Transverse colon (tissue), 4 donors: ENCODE data around the gene FSTL1. TPM values are rescaled to one million over a fixed set of nuclear protein-coding genes. Genes with fewer than 3 reads are reported as not detected.

Source experiments
- DNase-seq: peaks from one replicate; pipeline ENCODE4 v3.0.0-alpha.2; 2019
- H3K27ac ChIP-seq, 4 donors: fragments of 200-600 bp; sonication (generic); 2 replicates each; pipeline ENCODE4 v1.5.1; 2016 to 2018; ENCODE audit warnings: inconsistent platforms in 4 of 4
- H3K27me3 ChIP-seq: fragments of 200-600 bp; sonication (generic); 2 replicates; pipeline ENCODE4 v1.5.1; 2017; ENCODE audit warnings: inconsistent platforms
- H3K36me3 ChIP-seq, 4 donors: fragments of 200-600 bp; sonication (generic); 2 replicates each; pipeline ENCODE4 v1.5.1; 2017 to 2019; ENCODE audit warnings: inconsistent platforms in 4 of 4
- H3K4me1 ChIP-seq, 4 donors: fragments of 200-600 bp; sonication (generic); 2 replicates each; pipeline ENCODE4 v1.5.1; 2017 to 2020; ENCODE audit warnings: inconsistent platforms in 4 of 4
- H3K4me3 ChIP-seq, 4 donors: fragments of 200-600 bp; sonication (generic); 1 replicate in 1 of 4; 2 replicates in 3 of 4; pipeline versions ENCODE4 v1.5.1 to v1.6.1; 2017 to 2019; ENCODE audit warnings: inconsistent platforms in 4 of 4
- H3K9me3 ChIP-seq, 2 donors: fragments of 200-600 bp; sonication (generic); 2 replicates each; pipeline ENCODE4 v1.5.1; 2017 to 2019; ENCODE audit warnings: inconsistent platforms in 2 of 2
- CTCF ChIP-seq, 5 experiments: fragments of 200-600 bp in 3 of 5; fragments of 450-650 bp in 2 of 5; sonication (generic) in 3 of 5; IDR thresholded peaks; 1 replicate in 2 of 5; 2 replicates in 3 of 5; pipeline ENCODE4 v1.5.1; 2016 to 2017; ENCODE audit warnings: antibody characterized with exemption in 5 of 5, inconsistent platforms in 3 of 5, mild to moderate bottlenecking in 2 of 5, moderate library complexity in 1 of 5
- EP300 ChIP-seq: sonication (generic); formaldehyde crosslinking; IDR thresholded peaks from one replicate; pipeline ENCODE4 v1.6.1; 2017; ENCODE audit warnings: antibody characterized with exemption, low read depth
- POLR2A ChIP-seq: fragments of 450-650 bp; IDR thresholded peaks from one replicate; pipeline ENCODE4 v1.6.1; 2016; ENCODE audit warnings: antibody characterized with exemption, mild to moderate bottlenecking, moderate library complexity
- POLR2AphosphoS5 ChIP-seq, 3 donors: sonication (generic); formaldehyde crosslinking; IDR thresholded peaks; one replicate each; pipeline ENCODE4 v1.6.1; 2016; ENCODE audit warnings: antibody characterized with exemption in 3 of 3
- WGBS, 2 donors: methylation state at CpG; one replicate each; pipeline ENCODE4 v1.1.5; 2018; ENCODE audit warnings: low coverage in 1 of 2; 5-methylcytosine and 5-hydroxymethylcytosine counted together
- in situ Hi-C, 4 donors: fragments of 200-750 bp; cut with MboI; loops; one replicate each; pipeline versions ENCODE4 v1.15.0 to v1.15.1; 2017; ENCODE audit warnings: low sequenced_read_pairs in 3 of 4, low pct_ligation_motif_present in 1 of 4, low pct_unique_long_range_greater_than_20kb in 1 of 4
- intact Hi-C: fragments of 100-400 bp; cut with DNase I; formaldehyde crosslinking; loops from one replicate; pipeline ENCODE4 v1.15.1; 2023; ENCODE audit warnings: low total_unique reads
- total RNA-seq, 4 donors: library from RNA; depleted of rRNA; stranded (reverse); fragments of >200 nt; gene quantifications; one replicate each; pipeline ENCODE4 v1.1.0, GENCODE V29; 2016

Gene FSTL1
- total RNA-seq, 4 donors from 2014 or later = 81.2 to 106 (median 91.8) TPM

- peaks cover 0 to 19% (median 3%) of the 10 kb centered on the region in 4 donors for H3K4me1 ChIP-seq
- H3K27me3 ChIP-seq = no peaks in the 10 kb centered on the region
- DNase-seq = no peak
- no peaks in the 10 kb centered on the region for H3K9me3 ChIP-seq
- no peaks in the 10 kb centered on the region for H3K36me3 ChIP-seq
- in situ Hi-C loops = no loop called here
- 78 to 79% methylated on average over 3 of the region's 3 CpGs for WGBS, 2 donors
- intact Hi-C loops = no loop called here
- no peak for TF ChIP-seq POLR2A
- TF ChIP-seq EP300 = no peak
- TF ChIP-seq CTCF (IDR thresholded peaks at IDR 0.05) = no peak
- TF ChIP-seq POLR2AphosphoS5 (IDR thresholded peaks at IDR 0.05) = no peak
- no peak overlapping the region for H3K4me3 ChIP-seq
- H3K27ac ChIP-seq = peak overlapping the region; percentile 3 to 69 (median 48)
Observed at GRCh38 chr3:120496278-120497002, 45.6 kb upstream of the FSTL1 start.

- peak overlapping the region in 3 of 4 donors; percentile 48 to 69 (median 48) for H3K27ac ChIP-seq
- DNase-seq = no peak
- no peaks in the 10 kb centered on the region for H3K9me3 ChIP-seq
- intact Hi-C loops = no loop called here
- in situ Hi-C loops = no loop called here
- peaks cover 0 to 19% (median 3%) of the 10 kb centered on the region in 4 donors for H3K4me1 ChIP-seq
- no peak overlapping the region for H3K4me3 ChIP-seq
- WGBS, 2 donors = 86 to 88% methylated on average over 2 of the region's 2 CpGs
- H3K36me3 ChIP-seq = no peaks in the 10 kb centered on the region
- TF ChIP-seq POLR2A (no peak), EP300 (no peak), POLR2AphosphoS5 (IDR thresholded peaks at IDR 0.05) (no peak), CTCF (IDR thresholded peaks at IDR 0.05) (no peak)
- no peaks in the 10 kb centered on the region for H3K27me3 ChIP-seq
Observed at GRCh38 chr3:120495809-120496208, 45.0 kb upstream of the FSTL1 start.

- intact Hi-C loops (no loop called here), in situ Hi-C loops (no loop called here)
- WGBS, 2 donors = 53 to 68% methylated on average over 5 of the region's 5 CpGs
- no peak for DNase-seq
- Histone ChIP-seq H3K4me1 (peaks cover 0 to 1% (median 0%) of the 10 kb centered on the region in 4 donors), H3K9me3 (no peaks in the 10 kb centered on the region), H3K36me3 (no peaks in the 10 kb centered on the region), H3K4me3 (no peak overlapping the region), H3K27me3 (no peaks in the 10 kb centered on the region), H3K27ac (no peak overlapping the region)
- no peak for TF ChIP-seq POLR2AphosphoS5 (IDR thresholded peaks at IDR 0.05)
- TF ChIP-seq EP300 = no peak
- TF ChIP-seq CTCF (IDR thresholded peaks at IDR 0.05) = no peak
- no peak for TF ChIP-seq POLR2A
Observed at GRCh38 chr3:120492103-120492502, 41.3 kb upstream of the FSTL1 start.

- Histone ChIP-seq H3K9me3 (no peaks in the 10 kb centered on the region), H3K4me3 (no peak overlapping the region), H3K36me3 (no peaks in the 10 kb centered on the region), H3K27me3 (no peaks in the 10 kb centered on the region), H3K4me1 (peaks cover 0 to 5% (median 0%) of the 10 kb centered on the region in 4 donors), H3K27ac (no peak overlapping the region)
- intact Hi-C loops = no loop called here
- TF ChIP-seq POLR2A (no peak), CTCF (IDR thresholded peaks at IDR 0.05) (no peak), POLR2AphosphoS5 (IDR thresholded peaks at IDR 0.05) (no peak), EP300 (no peak)
- in situ Hi-C loops = no loop called here
- WGBS, 2 donors = 90% methylated on average over 2 of the region's 2 CpGs
- DNase-seq = no peak
Observed at GRCh38 chr3:120489421-120489820, 38.6 kb upstream of the FSTL1 start.
